Measurements from ENCODE around the gene DDX3X. TPM values are rescaled to one million over a fixed set of nuclear protein-coding genes. Genes with fewer than 3 reads are reported as not detected.
A peak's percentile ranks its signal among the peaks of the same experiment; 100 is the strongest.

Gene DDX3X
- total RNA-seq, 2 donors from 2014 or later, result 248 to 259 TPM

GRCh38 chrX:41317477-41318208, 16.3 kb upstream of the DDX3X start:
- Mint-ChIP-seq H3K36me3 (no peaks in the 10 kb centered on the region), H3K9me3 (no peaks in the 10 kb centered on the region), H3K27ac (no peak overlapping the region)
- DNase-seq (ENCODE audit: low spot score in 2 of 2) (no peak), ATAC-seq (peak in 1 of 2 donors; percentile 39)

- Mint-ChIP-seq H3K27ac (no peak overlapping the region), H3K9me3 (no peaks in the 10 kb centered on the region), H3K36me3 (no peaks in the 10 kb centered on the region)
- ATAC-seq (no peak), DNase-seq (ENCODE audit: low spot score in 2 of 2) (no peak)
Measured at GRCh38 chrX:41320393-41320792, 13.6 kb upstream of the DDX3X start.

- DNase-seq (ENCODE audit: low spot score in 2 of 2) (no peak), ATAC-seq (no peak)
- no peaks in the 10 kb centered on the region for H3K36me3 Mint-ChIP-seq
- H3K27ac Mint-ChIP-seq, result no peak overlapping the region
- H3K9me3 Mint-ChIP-seq, result no peaks in the 10 kb centered on the region
Measured at GRCh38 chrX:41322821-41323603, 10.9 kb upstream of the DDX3X start.

- Mint-ChIP-seq H3K9me3 (no peaks in the 10 kb centered on the region), H3K27ac (no peak overlapping the region), H3K36me3 (no peaks in the 10 kb centered on the region)
- ATAC-seq, result no peak
- DNase-seq (ENCODE audit: low spot score in 2 of 2), result no peak
Measured at GRCh38 chrX:41326431-41326830, 7.5 kb upstream of the DDX3X start.

DNA sequence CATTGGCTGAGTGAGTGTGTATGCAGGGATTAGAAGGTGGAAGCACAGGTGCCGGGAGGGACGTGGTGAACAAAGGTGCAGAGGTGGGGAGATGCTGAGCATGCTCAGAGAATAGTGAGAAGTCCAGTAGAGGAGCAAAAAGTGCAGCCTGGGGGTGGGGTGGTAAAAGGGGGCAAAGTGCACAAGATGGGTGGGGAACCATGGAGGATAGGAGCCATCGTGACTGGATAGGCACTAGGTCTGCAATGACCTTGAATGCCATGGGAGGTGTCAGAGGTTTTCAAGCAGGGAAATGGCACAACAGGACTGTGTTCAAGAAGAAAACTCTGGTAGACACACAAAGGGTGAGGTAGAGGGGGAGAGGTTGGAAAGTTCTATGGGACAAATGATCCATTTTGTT, 6.6 kb upstream of the DDX3X start:
- no peaks in the 10 kb centered on the region for H3K36me3 Mint-ChIP-seq
- no peaks in the 10 kb centered on the region for H3K9me3 Mint-ChIP-seq
- H3K27ac Mint-ChIP-seq, result no peak overlapping the region
- ATAC-seq (no peak), DNase-seq (ENCODE audit: low spot score in 2 of 2) (no peak)

DNA sequence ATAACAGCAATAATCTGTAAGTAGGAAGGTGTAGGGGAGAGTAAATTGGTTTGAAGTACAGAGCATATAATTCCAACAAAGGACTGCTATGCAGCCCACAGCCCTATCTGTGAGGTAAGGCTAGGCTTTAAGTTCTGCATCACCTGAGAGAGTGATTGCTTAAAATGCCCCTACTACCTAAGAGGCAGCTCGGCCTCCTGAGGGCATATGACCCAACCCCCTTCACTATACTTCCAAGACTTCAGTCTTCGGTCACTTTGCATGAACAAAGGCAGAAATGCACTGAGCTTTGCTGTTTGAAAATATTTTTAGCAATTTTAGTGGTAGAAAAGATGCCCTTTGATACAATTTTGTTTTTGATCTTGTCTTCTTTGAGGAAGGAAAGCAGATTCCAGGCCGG, 4.9 kb upstream of the DDX3X start:
- no peak for DNase-seq (ENCODE audit: low spot score in 2 of 2)
- H3K27ac Mint-ChIP-seq, result no peak overlapping the region
- no peaks in the 10 kb centered on the region for H3K9me3 Mint-ChIP-seq
- H3K36me3 Mint-ChIP-seq, result peaks cover 1 to 8% of the 10 kb centered on the region in 2 donors
- no peak for ATAC-seq

GRCh38 chrX:41332005-41332404, 2.0 kb upstream of the DDX3X start:
- DNase-seq (ENCODE audit: low spot score in 2 of 2), result no peak
- Mint-ChIP-seq H3K9me3 (no peaks in the 10 kb centered on the region), H3K27ac (peak overlapping the region; percentile 95 to 100), H3K36me3 (peaks cover 22 to 26% of the 10 kb centered on the region in 2 donors)
- ATAC-seq, result no peak

DNA sequence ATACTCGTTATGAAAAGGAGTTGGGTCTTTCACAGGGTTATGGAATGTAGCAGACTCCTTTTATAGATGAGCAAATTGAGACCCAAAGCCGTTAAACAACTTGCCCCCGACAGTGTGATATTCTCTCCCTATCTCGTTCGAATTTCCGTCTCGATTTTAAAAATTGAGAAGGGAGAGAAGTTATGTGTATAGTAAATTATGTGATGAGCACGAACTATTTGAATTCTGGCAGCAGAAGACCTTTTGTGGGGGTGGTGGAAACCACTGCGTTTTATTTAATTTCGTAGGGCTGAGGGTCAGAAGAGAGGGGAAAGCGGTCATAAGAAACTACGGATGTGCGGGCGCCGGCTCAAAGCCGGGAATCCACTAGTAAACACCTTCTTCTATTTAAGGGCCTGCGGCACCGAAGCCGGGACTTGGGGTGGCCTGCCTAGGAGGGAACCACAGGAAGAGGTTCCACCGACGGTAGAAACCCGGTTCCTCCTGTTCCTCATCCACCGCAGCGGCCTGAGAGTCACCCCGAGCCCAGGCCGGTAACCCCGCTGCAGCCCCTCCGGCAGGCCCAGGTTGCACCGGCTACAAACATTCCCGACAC, 1.5 kb upstream of the DDX3X start:
- peak in 1 of 2 donors; percentile 66 for DNase-seq (ENCODE audit: low spot score in 2 of 2)
- H3K36me3 Mint-ChIP-seq, result peaks cover 26 to 31% of the 10 kb centered on the region in 2 donors
- peak; percentile 1 to 19 for ATAC-seq
- peak overlapping the region; percentile 95 to 100 for H3K27ac Mint-ChIP-seq
- H3K9me3 Mint-ChIP-seq, result no peaks in the 10 kb centered on the region

- DNase-seq (ENCODE audit: low spot score in 2 of 2), result peak; percentile 80 to 81
- Mint-ChIP-seq H3K36me3 (peaks cover 26 to 37% of the 10 kb centered on the region in 2 donors), H3K9me3 (no peaks in the 10 kb centered on the region), H3K27ac (peak overlapping the region; percentile 100)
- ATAC-seq, result peak; percentile 45 to 59
Measured at GRCh38 chrX:41333003-41333743, 789 bp upstream of the DDX3X start.

DNA sequence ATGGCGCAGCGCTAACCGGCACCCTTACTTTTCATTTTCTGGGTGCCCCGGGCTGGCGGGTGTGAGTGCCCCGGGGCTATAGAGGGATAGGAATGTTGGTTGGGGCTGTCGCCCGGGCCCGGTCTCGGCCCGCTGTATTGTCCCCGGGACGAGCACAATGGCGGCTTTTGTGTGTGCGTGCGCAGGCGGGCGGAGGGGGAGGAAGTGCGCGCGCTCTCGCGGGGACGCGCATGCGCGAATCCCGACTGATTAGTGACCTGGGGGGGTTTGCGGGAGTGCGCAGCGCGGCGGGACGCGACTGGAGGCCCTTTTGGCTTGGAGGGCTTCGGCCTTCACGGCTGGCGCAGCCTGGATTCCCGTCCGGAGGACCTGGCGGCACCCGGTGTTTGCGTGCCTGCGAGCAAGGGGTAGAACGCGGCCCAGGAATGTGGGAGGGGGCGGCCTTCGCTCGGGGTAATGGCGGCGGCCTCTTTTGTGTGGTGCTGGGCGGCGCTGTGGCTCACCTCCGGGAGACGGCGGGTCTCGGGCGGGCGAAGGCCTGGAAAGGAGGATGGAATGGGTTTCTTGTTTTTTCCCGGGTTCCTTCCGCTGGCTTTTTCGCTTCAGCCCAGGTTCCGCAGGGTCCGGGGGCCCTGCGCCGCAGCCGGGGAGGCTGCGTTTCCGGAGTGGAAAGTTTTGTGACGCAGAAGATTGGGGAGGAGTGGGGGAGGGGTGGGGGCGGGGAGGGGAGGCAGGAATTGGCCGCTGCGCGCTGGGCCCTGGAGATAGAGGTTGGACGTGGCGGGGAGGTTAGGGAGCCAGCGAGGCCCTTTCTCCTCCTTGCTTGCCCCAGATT, 618 bp downstream of the DDX3X start:
- Mint-ChIP-seq H3K27ac (peak overlapping the region; percentile 100), H3K36me3 (peaks cover 32 to 51% of the 10 kb centered on the region in 2 donors), H3K9me3 (no peaks in the 10 kb centered on the region)
- DNase-seq (ENCODE audit: low spot score in 2 of 2) (peak; percentile 67 to 80), ATAC-seq (peak; percentile 15 to 41)

GRCh38 chrX:41335198-41335957, 1.4 kb downstream of the DDX3X start:
- no peak for ATAC-seq
- peak overlapping the region; percentile 100 for H3K27ac Mint-ChIP-seq
- no peak for DNase-seq (ENCODE audit: low spot score in 2 of 2)
- H3K9me3 Mint-ChIP-seq, result no peaks in the 10 kb centered on the region
- H3K36me3 Mint-ChIP-seq, result peaks cover 33 to 55% of the 10 kb centered on the region in 2 donors

DNA sequence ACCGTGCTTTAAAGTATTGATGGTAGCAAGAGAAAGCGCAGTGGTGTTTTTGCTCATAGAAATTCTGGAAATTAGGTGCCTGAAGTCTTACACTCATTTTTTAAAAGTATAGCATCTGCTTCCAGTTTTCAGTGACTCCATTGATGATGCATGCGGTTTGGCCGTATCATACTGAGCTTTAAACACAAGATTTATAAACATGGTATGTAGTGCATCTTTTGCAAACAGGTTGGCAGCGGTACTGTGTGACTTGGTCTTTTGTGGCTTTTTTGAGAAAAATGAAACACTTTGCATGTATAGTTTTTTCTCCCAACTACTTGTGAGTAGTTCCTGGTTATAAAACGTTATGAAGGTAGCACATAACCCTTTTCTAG, 2.0 kb downstream of the DDX3X start:
- Mint-ChIP-seq H3K9me3 (no peaks in the 10 kb centered on the region), H3K36me3 (peaks cover 33 to 57% of the 10 kb centered on the region in 2 donors), H3K27ac (peak overlapping the region; percentile 100)
- DNase-seq (ENCODE audit: low spot score in 2 of 2) (no peak), ATAC-seq (no peak)

DNA sequence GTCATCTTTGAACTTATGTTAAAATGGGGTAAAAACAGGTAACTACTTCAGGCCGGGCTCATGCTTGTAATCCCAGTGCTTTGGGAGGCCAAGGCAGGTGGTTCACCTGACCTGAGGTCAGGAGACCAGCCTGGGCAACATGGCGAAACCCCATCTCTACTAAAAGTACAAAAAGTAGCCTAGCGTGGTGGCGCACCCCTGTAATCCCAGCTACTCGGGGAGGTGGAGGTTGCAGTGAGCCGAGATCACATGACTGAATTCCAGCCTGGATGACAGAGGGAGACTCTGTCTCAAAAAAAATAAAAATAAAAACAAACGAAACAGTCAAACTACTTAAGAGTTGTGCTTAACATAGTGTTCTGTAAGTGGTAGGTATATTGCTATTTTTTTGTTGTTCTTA, 2.5 kb downstream of the DDX3X start:
- H3K36me3 Mint-ChIP-seq, result peaks cover 33 to 59% of the 10 kb centered on the region in 2 donors
- no peaks in the 10 kb centered on the region for H3K9me3 Mint-ChIP-seq
- peak overlapping the region; percentile 100 for H3K27ac Mint-ChIP-seq
- no peak for DNase-seq (ENCODE audit: low spot score in 2 of 2)
- ATAC-seq, result no peak

DNA sequence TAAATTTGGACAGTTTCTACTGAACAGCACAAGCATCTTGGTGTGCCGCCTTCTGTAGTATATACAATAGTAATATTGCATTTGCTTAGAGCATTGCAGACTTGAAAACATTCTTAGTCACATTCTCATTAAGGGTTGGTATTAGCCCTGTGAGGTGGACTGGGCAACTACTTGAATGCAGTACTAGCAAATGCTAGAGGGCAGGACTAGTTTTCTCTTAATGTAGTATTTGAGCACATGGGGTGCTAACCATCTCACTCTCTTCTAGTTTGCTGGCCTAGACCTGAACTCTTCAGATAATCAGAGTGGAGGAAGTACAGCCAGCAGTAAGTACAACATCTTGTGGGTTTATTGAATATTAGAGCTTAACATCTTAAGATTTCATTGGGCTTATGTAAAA, 3.2 kb downstream of the DDX3X start:
- Mint-ChIP-seq H3K36me3 (peaks cover 33 to 59% of the 10 kb centered on the region in 2 donors), H3K9me3 (no peaks in the 10 kb centered on the region), H3K27ac (peak overlapping the region; percentile 93 to 100)
- ATAC-seq (no peak), DNase-seq (ENCODE audit: low spot score in 2 of 2) (no peak)

DNA sequence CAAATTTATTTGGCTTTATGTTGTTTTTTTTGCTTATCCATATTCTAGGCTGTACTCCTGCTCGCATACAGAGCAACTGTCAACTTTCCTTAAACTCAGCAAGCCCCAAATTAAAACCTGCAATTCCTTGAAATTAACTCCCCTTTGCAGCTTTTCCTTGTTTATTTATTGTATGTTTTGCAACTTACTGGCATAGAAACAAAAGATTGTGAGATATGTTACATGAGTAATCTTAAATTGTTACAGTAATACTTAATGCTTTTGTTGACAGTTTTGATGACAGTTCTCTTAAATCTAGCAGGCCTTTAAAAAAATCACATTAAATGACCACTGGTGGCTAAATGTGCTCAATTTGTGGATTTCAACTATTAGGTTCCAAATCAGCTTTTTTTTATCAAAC, 4.5 kb downstream of the DDX3X start:
- H3K27ac Mint-ChIP-seq, result peak overlapping the region; percentile 92 to 100
- ATAC-seq (no peak), DNase-seq (ENCODE audit: low spot score in 2 of 2) (no peak)

More for the DNA sequence above, 4.5 kb downstream of the DDX3X start:
- Mint-ChIP-seq H3K36me3 (peaks cover 37 to 59% of the 10 kb centered on the region in 2 donors), H3K9me3 (no peaks in the 10 kb centered on the region)

All from activated naive CD4-positive, alpha-beta T cell treated with anti-CD3 and anti-CD28 coated beads, Interleukin-2, amount 50 U/mL, for 72 hours (primary cell).